ENCODE data around the gene DYDC1.
"Not testable (repeated sequence)": the region's sequence is repeated elsewhere in the genome, so short reads cannot be mapped to it uniquely, and the experiment has no call there.

DYDC1 gene

DNA sequence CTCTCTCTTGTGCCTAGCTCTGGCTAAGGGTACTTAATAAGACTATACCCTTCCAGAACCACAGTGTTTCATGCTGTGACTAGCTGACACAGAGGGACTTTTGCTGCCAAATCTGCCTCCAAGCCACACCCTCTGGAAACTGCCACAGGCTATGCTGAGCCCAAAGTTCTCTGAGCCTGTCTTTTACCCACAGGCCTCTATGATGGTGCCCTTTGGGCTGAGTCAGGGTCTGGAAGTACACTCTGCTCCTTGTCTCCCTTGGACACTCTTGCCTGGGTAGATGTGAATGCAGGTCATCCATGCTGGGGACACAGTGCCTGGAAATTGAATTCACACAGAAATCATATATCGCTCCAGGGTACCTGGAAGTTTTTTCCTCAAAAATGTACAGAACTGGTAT, 22.6 kb downstream of the DYDC1 start:
- DNase-seq = no peak

DNA sequence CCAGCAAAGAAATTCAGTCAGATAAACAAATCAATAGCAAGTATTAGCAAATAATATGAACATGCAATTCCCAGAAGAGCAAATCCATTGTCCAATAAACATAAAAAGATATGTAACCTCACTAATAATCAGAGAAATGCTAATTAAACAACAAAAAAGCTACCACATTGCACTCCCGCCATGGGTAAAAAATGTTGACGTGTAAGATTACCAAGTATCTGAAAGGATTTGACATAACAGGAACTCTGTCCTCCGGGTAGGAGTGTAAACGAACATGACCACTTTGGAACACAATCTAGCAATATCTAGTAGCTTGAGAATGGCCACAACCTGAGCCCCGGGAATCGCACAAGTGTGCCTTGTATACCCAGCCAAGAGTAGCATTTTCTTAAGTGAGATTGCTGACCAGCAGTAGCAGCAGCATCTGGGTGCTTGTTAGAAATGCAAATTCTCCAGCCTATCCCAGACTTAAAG, 31.6 kb downstream of the DYDC1 start:
- no peak for DNase-seq

DNA sequence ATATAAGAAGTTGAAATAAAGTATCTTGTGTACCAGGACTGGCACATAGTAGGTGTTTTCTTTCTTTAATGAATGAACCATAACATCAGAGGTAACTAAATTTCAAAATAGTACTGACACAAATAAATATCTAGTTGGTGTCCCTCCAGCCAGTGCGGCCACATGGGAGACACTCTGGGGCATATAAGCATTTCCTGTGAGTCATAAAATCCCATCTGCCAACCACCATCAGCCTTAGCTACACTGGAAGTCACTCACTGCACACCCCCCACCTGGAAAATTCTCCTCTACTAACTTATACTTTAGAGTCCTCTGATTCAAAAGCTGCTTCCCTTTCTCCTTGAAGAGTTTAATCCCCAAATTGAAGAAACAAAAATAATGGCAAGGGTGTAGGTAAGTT, 32.5 kb downstream of the DYDC1 start:
- no peak for DNase-seq

DNA sequence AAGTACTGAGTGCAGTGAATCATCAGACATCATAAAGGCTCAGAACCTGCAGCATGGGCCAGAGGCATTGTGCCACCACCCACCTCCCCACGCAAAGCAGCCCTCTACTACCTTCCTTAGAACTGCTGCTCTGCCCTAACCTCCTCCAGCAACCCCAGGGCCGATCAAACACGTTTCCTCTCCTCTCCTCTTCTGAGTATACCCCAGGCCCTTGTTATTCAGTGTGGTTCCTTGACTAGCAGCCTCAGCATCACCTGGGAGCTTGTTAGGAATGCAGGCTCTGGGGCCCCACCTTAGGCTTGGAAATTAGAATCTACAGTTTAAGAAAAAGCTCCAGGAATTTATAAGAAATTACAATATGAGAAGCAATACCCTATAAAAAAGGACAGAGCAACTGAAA, 33.2 kb downstream of the DYDC1 start:
- no peak for DNase-seq

DNA sequence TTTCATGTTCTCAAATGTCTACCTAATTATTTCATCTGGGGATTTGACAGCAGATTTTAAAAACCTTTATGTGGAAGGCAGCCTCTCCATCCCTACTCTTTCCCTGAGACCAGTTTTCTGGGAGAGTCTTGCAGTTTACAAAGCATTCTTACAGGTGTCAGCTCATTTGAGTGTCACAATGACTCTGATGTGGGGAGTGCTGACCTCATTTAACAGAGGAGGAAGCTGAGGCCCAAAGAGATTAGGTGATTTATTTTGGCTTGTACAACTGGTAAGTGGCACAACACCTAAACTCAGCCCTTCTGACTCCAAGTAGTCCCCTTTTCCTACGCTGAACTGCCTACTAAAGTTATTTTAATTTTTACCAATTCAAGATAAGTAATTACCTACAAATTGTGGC, 33.8 kb downstream of the DYDC1 start:
- DNase-seq = no peak

DNA sequence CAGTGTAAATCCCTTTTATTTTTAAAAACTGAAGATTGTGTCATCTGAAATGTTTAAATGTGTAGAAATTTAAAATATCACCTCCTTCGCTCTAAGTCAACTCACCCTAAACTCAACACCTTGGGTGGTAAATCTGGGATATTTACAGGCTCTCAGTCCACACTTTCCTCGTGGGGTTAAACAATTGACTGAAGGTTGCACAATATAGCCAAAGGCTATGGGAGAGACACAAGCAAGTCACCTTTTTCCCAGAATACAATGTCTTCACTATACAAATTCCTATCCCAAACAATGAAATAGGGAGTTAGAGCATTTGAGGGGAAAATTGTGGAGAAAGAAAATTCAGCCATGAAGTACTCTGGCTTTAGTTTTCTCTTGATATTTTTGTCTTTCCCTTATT, 34.4 kb downstream of the DYDC1 start:
- no peak for DNase-seq

DNA sequence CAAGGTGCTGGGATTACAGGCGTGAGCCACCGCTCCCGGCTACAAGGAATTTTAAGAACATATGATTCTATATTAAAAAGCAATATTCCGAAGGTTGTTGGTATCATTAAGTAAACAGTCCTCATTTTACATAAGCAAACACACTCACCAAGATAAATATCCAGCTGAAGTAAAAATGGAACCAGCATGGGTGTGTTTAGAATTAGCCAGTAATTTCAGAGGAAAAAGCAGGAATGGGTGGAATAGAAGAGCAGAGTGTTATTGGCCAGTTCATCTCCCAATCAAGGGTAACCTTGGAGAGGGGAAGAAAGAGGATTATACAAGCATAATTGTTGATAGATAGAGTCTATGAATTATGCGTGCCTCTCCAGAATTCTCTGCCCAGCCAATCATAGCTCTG, 35.4 kb downstream of the DYDC1 start:
- no peak for DNase-seq

DNA sequence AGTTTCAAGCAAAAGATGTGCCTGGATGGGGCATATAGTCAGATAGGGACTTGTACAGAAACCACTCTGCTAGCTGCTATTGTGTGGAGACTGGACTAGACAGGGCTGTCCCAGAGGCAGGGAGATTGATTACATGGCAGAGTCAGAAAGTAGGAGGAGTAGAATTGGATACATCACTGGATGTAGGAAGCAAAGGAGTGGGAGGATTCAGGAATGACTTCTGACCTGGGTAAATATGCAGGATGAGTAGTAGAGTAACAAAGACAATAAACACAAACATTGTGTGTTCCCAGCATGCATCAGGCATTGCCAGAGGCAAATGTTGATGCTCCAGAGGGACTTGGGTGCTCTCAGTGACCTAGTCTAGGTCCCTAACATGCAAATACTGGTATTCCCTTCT, 36.2 kb downstream of the DYDC1 start:
- DNase-seq = no peak

DNA sequence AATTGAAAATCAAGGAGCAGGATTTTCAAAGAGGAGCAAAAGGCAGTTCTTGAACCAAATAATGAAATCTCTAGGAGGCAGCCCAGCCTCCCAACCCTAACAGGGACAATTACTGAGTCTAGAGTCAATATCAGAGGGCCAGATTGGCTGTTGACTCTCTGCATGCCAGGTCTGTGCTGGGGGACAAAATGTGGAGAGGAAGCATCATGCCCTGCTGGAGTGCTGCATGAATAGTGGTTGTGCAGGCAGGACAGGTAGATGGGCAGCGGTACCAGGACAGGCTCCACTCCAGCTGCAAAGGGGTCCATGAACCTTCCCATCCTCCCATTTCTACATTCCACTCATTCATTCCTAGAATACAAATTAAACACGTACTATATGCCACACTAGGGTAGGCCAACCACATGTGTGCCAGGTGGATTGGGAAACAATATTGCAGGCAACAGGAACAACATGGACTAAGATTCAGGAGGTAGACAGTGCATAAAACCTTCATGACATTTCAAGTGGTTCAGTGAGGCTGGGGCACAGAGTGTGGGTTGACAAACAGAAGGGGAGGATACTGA, 36.7 kb downstream of the DYDC1 start:
- no peak for DNase-seq

DNA sequence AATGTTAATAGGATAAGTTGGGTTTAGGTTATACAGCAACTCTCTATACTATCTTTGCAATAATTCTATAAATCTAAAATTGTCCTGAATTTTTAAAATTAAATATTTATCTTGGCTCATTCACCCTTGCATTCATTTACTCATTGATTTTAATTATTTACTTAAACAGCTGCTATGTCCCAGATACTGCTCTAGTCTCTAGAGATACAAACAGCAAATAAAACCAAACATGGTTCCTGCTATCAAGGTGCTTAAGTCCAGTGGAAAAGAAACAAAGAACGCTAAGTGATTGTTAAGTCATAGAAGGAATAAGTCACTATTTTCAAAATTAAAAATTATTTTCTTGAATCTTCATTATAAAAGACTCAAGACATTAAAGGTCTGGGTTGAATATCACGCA, 37.2 kb downstream of the DYDC1 start:
- no peak for DNase-seq

DNA sequence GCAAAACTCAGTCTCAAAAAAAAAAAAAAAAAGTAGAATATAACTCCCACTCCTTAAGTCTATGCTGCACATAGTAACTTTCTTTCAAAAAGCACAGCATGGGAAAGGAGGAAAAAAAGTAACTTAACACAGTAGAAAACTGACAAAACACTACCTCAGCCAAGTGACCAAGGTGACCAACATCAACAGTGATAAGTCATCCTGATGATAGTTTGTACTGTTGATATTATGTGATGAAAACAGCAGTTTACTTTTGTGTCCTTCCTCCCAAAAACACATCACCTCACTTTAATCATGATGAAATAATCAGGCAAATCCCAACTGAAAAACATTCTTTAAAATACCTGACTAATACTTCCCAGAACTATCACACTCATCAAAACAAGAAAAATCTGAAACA, 37.8 kb downstream of the DYDC1 start:
- DNase-seq = no peak

DNA sequence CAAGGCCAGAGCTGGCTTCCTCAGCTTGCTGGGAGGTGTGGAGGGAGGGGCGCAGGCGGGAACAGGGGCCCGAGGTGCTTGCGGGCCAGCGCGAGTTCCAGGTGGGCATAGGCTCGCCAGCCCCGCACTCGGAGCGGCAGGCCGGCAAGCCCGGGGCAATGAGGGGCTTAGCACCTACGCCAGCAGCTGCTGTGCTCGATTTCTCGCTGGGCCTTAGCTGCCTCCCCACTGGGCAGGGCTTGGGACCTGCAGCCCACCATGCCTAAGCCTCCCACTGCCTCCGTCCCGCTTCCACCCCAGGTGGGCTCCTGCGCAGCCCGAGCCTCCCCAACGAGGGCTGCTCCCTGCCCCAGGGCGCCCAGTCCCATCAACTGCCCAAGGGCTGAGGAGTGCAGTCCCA, 41.2 kb downstream of the DYDC1 start:
- DNase-seq = no peak

DNA sequence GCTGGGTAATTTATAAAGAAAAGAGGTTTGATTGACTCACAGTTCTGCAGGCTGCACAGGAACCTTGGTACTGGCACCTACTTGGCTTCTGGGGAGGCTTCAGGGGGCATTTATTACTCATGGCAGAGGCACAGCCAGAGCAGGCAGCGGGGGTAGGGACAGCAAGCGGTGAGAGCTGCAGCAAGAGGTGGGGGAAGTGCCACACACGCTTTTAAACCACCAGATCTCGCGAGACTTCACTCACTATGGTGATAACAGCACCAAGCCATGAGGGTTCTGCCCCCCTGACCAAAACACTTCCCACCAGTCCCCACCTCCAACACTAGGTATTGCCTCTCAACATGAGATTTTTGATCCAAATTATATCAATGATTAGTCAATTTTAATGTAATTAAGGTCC, 43.0 kb downstream of the DYDC1 start:
- DNase-seq = no peak

DNA sequence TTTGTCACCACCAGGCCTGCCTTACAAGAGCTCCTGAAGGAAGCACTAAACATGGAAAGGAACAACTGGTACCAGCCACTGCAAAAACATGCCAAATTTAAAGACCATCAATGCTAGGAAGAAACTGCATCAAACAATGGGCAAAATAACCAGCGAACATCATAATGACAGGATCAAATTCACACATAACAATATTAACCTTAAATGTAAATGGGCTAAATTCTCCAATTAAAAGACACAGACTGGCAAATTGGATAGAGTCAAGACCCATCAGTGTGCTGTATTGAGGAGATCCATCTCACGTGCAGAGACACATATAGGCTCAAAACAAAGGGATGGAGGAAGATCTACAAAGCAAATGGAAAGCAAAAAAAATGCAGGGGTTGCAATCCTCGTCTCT, 50.6 kb downstream of the DYDC1 start:
- not testable (repeated sequence) for DNase-seq

DNA sequence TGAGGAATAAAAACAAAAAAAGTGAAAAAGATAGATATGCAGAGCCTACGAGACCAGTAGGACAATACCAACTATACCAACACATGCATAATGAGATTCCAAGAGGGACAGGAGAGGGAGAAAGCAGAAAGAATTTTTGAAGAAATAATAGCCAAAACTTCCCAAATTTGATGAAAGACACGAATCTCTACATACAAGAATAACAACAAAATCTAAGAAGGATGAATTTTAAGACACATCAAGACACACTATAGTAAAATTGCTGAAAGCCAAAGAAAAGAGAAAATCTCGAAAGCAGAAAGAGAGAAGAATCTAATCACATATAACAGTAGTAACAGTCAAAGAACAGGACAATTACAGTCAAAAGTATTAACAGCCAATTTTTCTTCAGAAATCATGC, 59.6 kb downstream of the DYDC1 start:
- DNase-seq = no peak

DNA sequence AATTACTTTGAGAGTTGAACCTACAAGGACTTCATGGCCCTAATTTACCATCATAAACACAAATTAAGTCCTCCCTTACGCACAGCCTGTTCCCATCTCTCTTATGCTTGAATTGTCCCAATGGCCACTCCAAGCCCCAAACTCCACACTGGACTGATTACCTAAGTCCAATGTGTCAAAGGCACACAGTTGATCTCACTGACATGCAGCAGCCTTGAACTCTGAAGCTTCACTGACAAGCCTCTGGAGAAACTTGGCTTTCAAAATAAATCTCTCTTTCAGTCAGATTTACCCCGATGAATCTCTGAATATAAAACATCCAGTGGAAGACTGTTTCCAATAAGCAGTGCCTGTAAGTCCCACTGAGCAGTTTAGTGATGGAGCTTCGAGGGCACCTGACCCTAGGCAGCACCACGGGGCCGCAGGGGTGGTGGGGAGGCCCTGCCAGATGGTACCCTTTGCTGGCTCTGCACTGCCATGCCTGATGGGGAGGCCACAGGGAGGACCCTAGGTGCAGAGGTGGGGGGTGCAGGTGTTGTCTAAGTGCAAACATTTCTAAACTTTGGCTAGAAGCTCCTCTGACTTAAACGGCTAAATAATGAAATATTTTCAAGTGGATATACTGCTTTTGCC, 63.8 kb downstream of the DYDC1 start:
- DNase-seq = no peak

DNA sequence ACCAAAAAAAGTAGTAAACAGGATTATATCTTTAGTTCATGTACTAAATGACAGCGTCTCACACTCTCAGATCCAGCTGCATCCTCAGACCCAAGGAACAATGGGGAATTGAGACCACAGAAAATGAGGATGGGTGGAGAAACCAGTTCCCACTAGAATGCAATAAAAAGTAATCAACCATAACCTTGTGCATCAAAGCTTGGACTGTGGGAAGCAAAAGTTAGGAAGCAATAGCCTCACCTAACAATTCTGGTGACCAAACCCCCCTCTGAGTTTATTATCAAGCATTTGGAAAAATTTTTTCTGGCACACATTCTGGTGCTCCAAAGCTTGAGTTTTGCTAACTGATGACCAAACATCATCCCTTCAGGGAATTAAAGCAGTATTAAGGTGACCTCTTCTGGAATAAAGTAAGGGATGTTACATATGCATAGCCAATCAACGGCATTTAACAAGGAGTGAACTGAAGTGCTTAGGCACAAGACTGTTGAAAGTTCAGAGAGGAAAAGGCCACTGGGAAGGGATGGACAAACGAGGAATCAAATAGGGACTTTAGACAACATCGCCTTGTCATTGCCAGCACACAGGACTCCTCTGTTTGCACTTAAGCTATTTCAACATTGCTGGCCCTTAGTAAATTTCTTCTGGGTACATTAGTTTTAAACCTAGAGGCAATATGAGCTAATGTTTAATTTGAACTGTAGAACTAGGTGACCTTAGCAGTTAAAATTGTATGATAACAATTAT, 65.9 kb downstream of the DYDC1 start:
- no peak for DNase-seq

DNA sequence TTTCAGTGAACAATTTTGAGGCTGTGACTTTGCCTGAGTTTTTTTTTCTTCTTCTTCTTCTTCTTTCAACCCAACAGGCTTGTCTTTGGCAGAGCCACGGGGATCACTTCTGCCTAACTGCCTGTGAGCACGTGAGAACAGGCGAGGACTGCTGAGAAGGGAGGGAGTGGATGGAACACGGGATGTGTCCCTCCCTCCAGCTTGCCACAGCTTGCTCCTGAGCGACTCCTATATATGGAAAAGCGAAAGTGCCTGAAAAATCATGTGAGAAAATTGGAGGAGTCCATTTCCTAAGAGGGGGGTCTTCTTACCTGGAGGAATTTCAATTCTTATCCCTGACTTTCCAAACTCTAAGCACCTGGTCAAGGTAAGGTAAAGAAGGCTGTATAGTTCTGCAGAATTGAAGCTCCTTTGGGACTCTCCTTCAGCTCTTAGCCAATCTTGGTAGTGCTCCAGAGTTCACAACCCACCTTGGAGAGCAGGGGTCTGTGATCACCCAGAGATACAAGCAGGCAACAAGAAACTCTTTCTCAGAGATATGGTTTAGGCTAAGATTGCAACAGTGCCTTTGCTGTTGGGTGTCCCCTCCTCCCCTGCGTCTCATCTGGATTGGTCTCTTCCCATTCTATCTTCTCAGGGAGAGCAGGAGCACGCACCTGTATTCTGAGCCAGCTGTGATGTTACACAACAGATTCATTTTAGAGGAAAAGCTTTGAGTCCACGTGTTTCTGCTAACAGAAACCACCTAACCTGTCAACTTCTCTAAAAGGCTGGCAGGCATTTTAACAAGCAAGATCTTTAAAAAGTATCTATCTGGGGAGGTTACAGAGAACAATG, 66.9 kb downstream of the DYDC1 start, which contains the start of gene MAT1A:
TSS of gene MAT1A (minus strand) at position 208 of the 837 bp plus-strand sequence. CDS start 235 bp downstream, outside the sequence.
- no peak for DNase-seq

DNA sequence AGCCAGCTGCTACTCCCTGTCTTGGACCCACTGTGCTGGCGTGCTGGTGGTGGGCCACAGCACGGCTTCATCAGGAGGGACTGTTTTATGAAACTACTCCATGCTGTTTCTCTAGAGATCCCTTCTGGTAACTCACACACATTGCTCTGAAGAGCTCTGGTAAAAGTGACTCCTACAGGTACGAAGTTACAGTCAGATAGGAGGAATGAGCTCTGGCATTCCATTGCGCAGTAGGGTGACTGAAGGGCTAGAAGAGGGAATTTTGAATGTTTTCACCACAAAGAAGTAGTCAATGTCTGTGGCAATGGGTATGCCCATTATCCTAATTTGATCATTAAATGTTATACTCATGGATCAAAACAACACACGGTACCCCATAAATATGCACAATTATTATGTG, 67.7 kb downstream of the DYDC1 start:
- no peak for DNase-seq

Data from NCI-H345 (cell line).